Testis (tissue), 3 donors: Measurements from ENCODE around the gene CNNM4. TPM values are rescaled to one million over a fixed set of nuclear protein-coding genes. Genes with fewer than 3 reads are reported as not detected.

Source experiments
- DNase-seq: peaks from one replicate; pipeline ENCODE4 v3.0.0-alpha.2; 2019
- H3K27ac ChIP-seq, 2 donors: fragments of 200-600 bp; sonication (generic); one replicate each; pipeline ENCODE4 v1.5.1; 2019
- H3K27me3 ChIP-seq: fragments of 200-600 bp; sonication (generic); one replicate; pipeline ENCODE4 v1.5.1; 2019
- H3K36me3 ChIP-seq: fragments of 200-600 bp; sonication (generic); one replicate; pipeline ENCODE4 v1.5.1; 2017; ENCODE audit warnings: low read depth; ENCODE audit errors: missing control alignments
- H3K4me1 ChIP-seq: fragments of 200-600 bp; sonication (generic); one replicate; pipeline ENCODE4 v1.5.1; 2019
- H3K4me3 ChIP-seq, 2 donors: fragments of 200-600 bp; sonication (generic); one replicate each; pipeline ENCODE4 v1.5.1; 2017 to 2019
- H3K9me3 ChIP-seq: fragments of 200-600 bp; sonication (generic); one replicate; pipeline ENCODE4 v1.5.1; 2017
- CTCF ChIP-seq, 3 experiments: fragments of 450-650 bp in 2 of 3; fragments of 200-600 bp in 1 of 3; sonication (generic) in 1 of 3; IDR thresholded peaks; one replicate each; pipeline ENCODE4 v1.5.1; 2016 to 2019; ENCODE audit warnings: antibody characterized with exemption in 3 of 3, mild to moderate bottlenecking in 2 of 3, moderate library complexity in 1 of 3
- POLR2A ChIP-seq: fragments of 450-650 bp; IDR thresholded peaks from one replicate; pipeline ENCODE4 v1.6.1; 2017; ENCODE audit warnings: antibody characterized with exemption, mild to moderate bottlenecking, moderate library complexity
- WGBS, 2 donors: methylation state at CpG; one replicate each; pipeline ENCODE4 v1.1.5; 2018; 5-methylcytosine and 5-hydroxymethylcytosine counted together
- intact Hi-C: fragments of 100-400 bp; cut with DNase I; formaldehyde crosslinking; loops from one replicate; pipeline ENCODE4 v1.15.1; 2023; ENCODE audit warnings: low total_unique reads
- polyA plus RNA-seq: library from polyadenylated mRNA; stranded (reverse); fragments of 350-450 nt; fragmentation: Illumina TruSeq; extraction: RNeasy Lipid Tissue Mini Kit (QIAGEN cat#74804); gene quantifications from one replicate; pipeline ENCODE4 v1.2.3, GENCODE V29; 2014; ENCODE audit warnings: low read depth, low replicate concordance; ENCODE audit not compliant: insufficient read depth
- total RNA-seq, 2 donors: library from RNA; depleted of rRNA; stranded (reverse); fragments of >200 nt; gene quantifications; one replicate each; pipeline ENCODE4 v1.2.3, GENCODE V29; 2016

Gene CNNM4
- total and polyA plus RNA-seq, 3 donors from 2014 or later, result 18.0 to 21.8 (median 18.4) TPM

- Histone ChIP-seq H3K4me3 (peak within 1 kb of the TSS; percentile 80 to 90), H3K27me3 (no peaks in the 10 kb centered on the region), H3K36me3 (no peaks in the 10 kb centered on the region), H3K4me1 (peaks cover 8% of the 10 kb centered on the region), H3K27ac (peak within 1 kb of the TSS; percentile 68 to 85), H3K9me3 (no peaks in the 10 kb centered on the region)
- WGBS, 2 donors, result 0 to 1% methylated on average over 37 to 43 of the region's 43 CpGs
- DNase-seq, result peak; percentile 99
- TF ChIP-seq POLR2A, result no peak
- peak in 1 of 3 experiments; percentile 2 for TF ChIP-seq CTCF (IDR thresholded peaks at IDR 0.05)
- intact Hi-C loops, result no loop called here
Observed at GRCh38 chr2:96739633-96740428, 20.9 kb upstream of the CNNM4 start, which contains the start of gene LMAN2L. LMAN2L (minus strand) TSS chr2:96740064; CDS start chr2:96740040, 24 bp downstream.

GRCh38 chr2:96747061-96747617 lies 13.6 kb upstream of the CNNM4 start:
- Histone ChIP-seq H3K9me3 (no peaks in the 10 kb centered on the region), H3K4me3 (no peak overlapping the region), H3K4me1 (no peaks in the 10 kb centered on the region), H3K27me3 (no peaks in the 10 kb centered on the region), H3K36me3 (no peaks in the 10 kb centered on the region), H3K27ac (no peak overlapping the region)
- intact Hi-C loops, result no loop called here
- DNase-seq, result no peak
- TF ChIP-seq POLR2A, result no peak
- TF ChIP-seq CTCF (IDR thresholded peaks at IDR 0.05), result no peak
- 50 to 57% methylated on average over 6 of the region's 6 CpGs for WGBS, 2 donors

- intact Hi-C loops, result no loop called here
- H3K4me1 ChIP-seq, result no peaks in the 10 kb centered on the region
- TF ChIP-seq CTCF (IDR thresholded peaks at IDR 0.05) (no peak), POLR2A (no peak)
- no peaks in the 10 kb centered on the region for H3K9me3 ChIP-seq
- WGBS, 2 donors, result 88 to 89% methylated on average over 9 of the region's 9 CpGs
- H3K27ac ChIP-seq, result no peak overlapping the region
- H3K4me3 ChIP-seq, result no peak overlapping the region
- no peaks in the 10 kb centered on the region for H3K36me3 ChIP-seq
- no peak for DNase-seq
- H3K27me3 ChIP-seq, result no peaks in the 10 kb centered on the region
Observed at GRCh38 chr2:96751800-96752199, 8.9 kb upstream of the CNNM4 start.

DNA sequence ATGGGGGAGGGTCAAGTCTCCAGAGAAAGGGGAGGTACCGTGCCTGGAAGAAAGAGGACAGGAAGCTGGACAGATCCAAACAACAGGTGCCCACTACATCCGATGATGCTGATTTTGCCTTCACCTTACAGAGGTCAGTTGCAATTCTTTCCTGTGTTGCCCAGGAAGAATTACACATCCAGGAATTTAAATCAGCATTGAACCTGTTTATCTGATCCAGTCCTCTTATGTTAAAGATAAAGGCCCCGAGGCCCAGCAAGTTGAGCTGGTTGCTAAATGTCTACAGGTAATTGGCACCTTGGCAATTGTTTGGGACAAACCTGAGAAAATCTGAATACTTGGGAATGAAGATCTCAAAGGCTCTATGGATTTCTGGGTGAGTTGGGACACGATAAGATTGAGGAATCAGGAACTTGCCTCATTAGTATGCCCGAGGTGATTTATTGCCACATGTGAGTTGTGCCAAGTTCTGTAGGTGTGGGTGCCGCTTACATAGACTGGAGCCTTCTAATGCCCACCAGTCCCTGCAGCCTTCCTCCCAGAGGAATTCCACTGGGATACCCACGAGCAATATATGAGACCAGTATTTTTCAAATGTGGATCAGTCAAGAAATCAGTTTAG lies 6.9 kb upstream of the CNNM4 start:
- H3K4me1 ChIP-seq, result no peaks in the 10 kb centered on the region
- H3K9me3 ChIP-seq, result no peaks in the 10 kb centered on the region
- H3K27ac ChIP-seq, result no peak overlapping the region
- 66 to 71% methylated on average over 7 of the region's 7 CpGs for WGBS, 2 donors
- TF ChIP-seq POLR2A (no peak), CTCF (IDR thresholded peaks at IDR 0.05) (no peak)
- no peaks in the 10 kb centered on the region for H3K36me3 ChIP-seq
- no peaks in the 10 kb centered on the region for H3K27me3 ChIP-seq
- no peak for DNase-seq
- intact Hi-C loops, result no loop called here
- no peak overlapping the region for H3K4me3 ChIP-seq
